AG04450 (cell line): ENCODE measurements around the gene EIF2S2. TPM values are rescaled to one million over a fixed set of nuclear protein-coding genes. Genes with fewer than 3 reads are reported as not detected.
"Not testable (repeated sequence)": the region's sequence is repeated elsewhere in the genome, so short reads cannot be mapped to it uniquely, and the experiment has no call there.

Experiments used
- CTCF ChIA-PET: fragments of 300-600, 350-600 bp; formaldehyde crosslinking; extraction: SDS; loops from one replicate; lab custom pipeline; 2022; ENCODE audit warnings: antibody characterized with exemption, inconsistent platforms; lab: Charles Lee
- POLR2A ChIA-PET: fragments of 350-600 bp; formaldehyde crosslinking; extraction: SDS; loops from one replicate; lab custom pipeline; 2021; ENCODE audit warnings: antibody characterized with exemption, inconsistent platforms; lab: Yijun Ruan, JAX
- DNase-seq: peaks from one replicate; pipeline ENCODE4 v3.0.0-alpha.2; 2011; ENCODE audit warnings: low read depth, low spot score
- H3K27ac ChIP-seq: one replicate; pipeline ENCODE4 v1.5.1; 2012; ENCODE audit warnings: low read depth, low read length, control low read depth
- H3K27me3 ChIP-seq: one replicate; pipeline ENCODE4 v1.6.0; 2012; ENCODE audit warnings: low read length; ENCODE audit not compliant: control insufficient read depth, insufficient read depth
- H3K4me3 ChIP-seq: 2 replicates; pipeline ENCODE4 v1.5.1; 2011; ENCODE audit warnings: mild to moderate bottlenecking, low read depth, low read length, control low read depth
- H3K9me3 ChIP-seq: 2 replicates; pipeline ENCODE4 v1.5.1; 2012; ENCODE audit warnings: low read length; ENCODE audit not compliant: control insufficient read depth, insufficient read depth
- CTCF ChIP-seq: IDR thresholded peaks from 2 replicates; pipeline ENCODE4 v1.5.1; 2011; ENCODE audit warnings: low read depth, low read length, control low read depth, inconsistent platforms
- polyA plus RNA-seq: library from polyadenylated mRNA; depleted of rRNA; stranded (reverse); fragments of >200 nt; gene quantifications from 2 replicates; pipeline ENCODE4 v1.2.3, GENCODE V29; 2011

EIF2S2 gene
- polyA plus RNA-seq, 1 experiment: 161 TPM

GRCh38 chr20:34145280-34145819 is 33.3 kb upstream of the EIF2S2 start:
- POLR2A ChIA-PET: no interaction called here
- CTCF ChIA-PET: no interaction called here
- Histone ChIP-seq H3K27ac (no peak overlapping the region), H3K27me3 (no peaks in the 10 kb centered on the region), H3K4me3 (no peak overlapping the region), H3K9me3 (no peaks in the 10 kb centered on the region)
- DNase-seq: no peak
- TF ChIP-seq CTCF: no peak

GRCh38 chr20:34143951-34144350 is 31.9 kb upstream of the EIF2S2 start:
- H3K4me3 ChIP-seq: no peak overlapping the region
- ChIA-PET POLR2A (no interaction called here), CTCF (no interaction called here)

GRCh38 chr20:34142121-34142520 is 30.1 kb upstream of the EIF2S2 start:
- ChIA-PET CTCF (no interaction called here), POLR2A (no interaction called here)
- Histone ChIP-seq H3K9me3 (no peaks in the 10 kb centered on the region), H3K27ac (no peak overlapping the region), H3K27me3 (no peaks in the 10 kb centered on the region), H3K4me3 (no peak overlapping the region)
- no peak for DNase-seq
- TF ChIP-seq CTCF: no peak

More at GRCh38 chr20:34143951-34144350, 31.9 kb upstream of the EIF2S2 start:
- no peaks in the 10 kb centered on the region for H3K27me3 ChIP-seq
- H3K27ac ChIP-seq: no peak overlapping the region
- no peak for TF ChIP-seq CTCF
- no peaks in the 10 kb centered on the region for H3K9me3 ChIP-seq
- no peak for DNase-seq

GRCh38 chr20:34141293-34141692 is 29.2 kb upstream of the EIF2S2 start:
- no peak overlapping the region for H3K4me3 ChIP-seq
- DNase-seq: no peak
- no peak for TF ChIP-seq CTCF
- H3K9me3 ChIP-seq: no peaks in the 10 kb centered on the region
- ChIA-PET CTCF (no interaction called here), POLR2A (no interaction called here)
- no peak overlapping the region for H3K27ac ChIP-seq
- H3K27me3 ChIP-seq: no peaks in the 10 kb centered on the region

- H3K9me3 ChIP-seq, DNase-seq, H3K27me3 ChIP-seq, POLR2A ChIA-PET, H3K27ac ChIP-seq, H3K4me3 ChIP-seq: not testable (repeated sequence)
- CTCF ChIA-PET: interaction anchor here (1.0 kb wide), 1 partner anchor 23 kb away, joined by 4 read pairs; no protein-coding TSS in a partner anchor
Measured at GRCh38 chr20:34135525-34136275, 23.7 kb upstream of the EIF2S2 start.

GRCh38 chr20:34133365-34133860 is 21.4 kb upstream of the EIF2S2 start:
- H3K4me3 ChIP-seq, H3K9me3 ChIP-seq, H3K27ac ChIP-seq, CTCF ChIA-PET, POLR2A ChIA-PET, DNase-seq, H3K27me3 ChIP-seq: not testable (repeated sequence)

GRCh38 chr20:34132943-34133342 is 20.9 kb upstream of the EIF2S2 start:
- POLR2A ChIA-PET, CTCF ChIA-PET, H3K9me3 ChIP-seq, H3K27me3 ChIP-seq, H3K27ac ChIP-seq, DNase-seq, H3K4me3 ChIP-seq: not testable (repeated sequence)

- CTCF ChIA-PET, H3K27ac ChIP-seq, H3K4me3 ChIP-seq, POLR2A ChIA-PET, DNase-seq, H3K9me3 ChIP-seq, H3K27me3 ChIP-seq: not testable (repeated sequence)
Measured at GRCh38 chr20:34132491-34132890, 20.4 kb upstream of the EIF2S2 start.
